Ascending aorta (tissue), 2 donors: ENCODE data around the gene PAX3. TPM values are rescaled to one million over a fixed set of nuclear protein-coding genes. Genes with fewer than 3 reads are reported as not detected.

Source experiments
- DNase-seq, 2 donors: peaks; one replicate each; pipeline ENCODE4 v3.0.0-alpha.2; 2019; ENCODE audit warnings: low spot score in 2 of 2
- H3K27ac ChIP-seq, 2 donors: fragments of 200-600 bp; sonication (generic); one replicate each; pipeline ENCODE4 v1.5.1; 2016 to 2017; ENCODE audit warnings: mild to moderate bottlenecking in 1 of 2
- H3K27me3 ChIP-seq: fragments of 200-600 bp; sonication (generic); one replicate; pipeline ENCODE4 v1.5.1; 2017
- H3K36me3 ChIP-seq, 2 donors: fragments of 200-600 bp; sonication (generic); one replicate each; pipeline ENCODE4 v1.5.1; 2016
- H3K4me1 ChIP-seq, 2 donors: fragments of 200-600 bp; sonication (generic); one replicate each; pipeline ENCODE4 v1.5.1; 2016 to 2017; ENCODE audit warnings: mild to moderate bottlenecking in 1 of 2
- H3K4me3 ChIP-seq, 2 donors: fragments of 200-600 bp; sonication (generic); one replicate each; pipeline ENCODE4 v1.5.1; 2016 to 2017; ENCODE audit warnings: mild to moderate bottlenecking in 1 of 2
- H3K9me3 ChIP-seq, 2 donors: fragments of 200-600 bp; sonication (generic); one replicate each; pipeline ENCODE4 v1.5.1; 2016
- intact Hi-C: fragments of 100-400 bp; cut with DNase I; formaldehyde crosslinking; loops from one replicate; pipeline ENCODE4 v1.15.1; 2023
- total RNA-seq: library from RNA; depleted of rRNA; stranded (reverse); fragments of >200 nt; gene quantifications from one replicate; pipeline ENCODE4 v1.1.0, GENCODE V29; 2016
- TF ChIP-seq, protein P1 (sequence below), 3 experiments: fragments of 200-600 bp in 2 of 3; fragments of 450-650 bp in 1 of 3; sonication (generic) in 2 of 3; IDR thresholded peaks; one replicate each; pipeline ENCODE4 v1.5.1; 2016 to 2019; ENCODE audit warnings: antibody characterized with exemption in 3 of 3, mild to moderate bottlenecking in 1 of 3, moderate library complexity in 1 of 3

Gene PAX3
- total RNA-seq, 1 donor from 2014 or later = not detected

DNA sequence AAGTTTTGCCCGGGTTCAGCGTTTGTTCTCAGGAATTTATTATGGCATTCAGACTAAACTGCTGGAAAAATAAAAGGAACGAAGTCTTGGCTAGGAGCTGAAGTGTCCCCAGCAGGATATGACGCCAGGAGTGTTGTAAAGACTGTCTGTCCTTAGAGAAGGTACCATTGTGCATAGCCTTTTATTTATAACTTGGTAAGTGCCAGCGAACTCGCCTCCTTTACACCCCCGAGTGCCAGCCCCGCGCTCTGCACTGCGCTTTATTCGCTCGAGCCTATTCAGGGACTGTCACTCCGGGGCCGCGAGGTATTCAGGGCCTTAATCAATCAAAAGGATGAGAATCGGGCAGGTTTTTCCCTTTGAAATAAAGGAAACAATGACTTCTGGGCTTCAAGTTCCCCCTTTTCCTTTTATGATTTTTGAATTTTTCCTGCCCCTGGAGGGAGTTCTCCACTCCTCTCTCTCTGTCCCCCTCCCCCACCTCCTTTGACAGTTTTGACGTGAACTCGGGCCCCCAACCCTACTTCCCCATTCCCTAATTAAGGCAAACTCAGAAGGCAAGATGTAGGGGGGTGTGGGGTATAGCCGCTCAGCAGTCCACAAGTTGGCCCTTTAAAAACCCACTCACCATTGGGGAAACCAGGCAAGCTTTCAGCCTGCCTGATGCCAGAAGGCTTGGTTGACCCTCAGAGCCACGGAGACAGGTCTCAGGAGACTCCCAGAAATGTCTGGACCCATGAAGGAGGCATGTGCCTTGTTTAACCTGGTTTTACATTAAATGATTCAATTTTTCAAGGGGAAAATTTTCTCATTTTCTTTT is 1.3 kb upstream of the PAX3 start:
- Histone ChIP-seq H3K27me3 (peaks cover 60% of the 10 kb centered on the region), H3K4me1 (peaks cover 5 to 14% of the 10 kb centered on the region in 2 donors), H3K4me3 (no peak overlapping the region), H3K9me3 (no peaks in the 10 kb centered on the region), H3K36me3 (no peaks in the 10 kb centered on the region), H3K27ac (no peak overlapping the region)
- intact Hi-C loops = no loop called here
- DNase-seq = no peak
- TF ChIP-seq, protein P1, sequence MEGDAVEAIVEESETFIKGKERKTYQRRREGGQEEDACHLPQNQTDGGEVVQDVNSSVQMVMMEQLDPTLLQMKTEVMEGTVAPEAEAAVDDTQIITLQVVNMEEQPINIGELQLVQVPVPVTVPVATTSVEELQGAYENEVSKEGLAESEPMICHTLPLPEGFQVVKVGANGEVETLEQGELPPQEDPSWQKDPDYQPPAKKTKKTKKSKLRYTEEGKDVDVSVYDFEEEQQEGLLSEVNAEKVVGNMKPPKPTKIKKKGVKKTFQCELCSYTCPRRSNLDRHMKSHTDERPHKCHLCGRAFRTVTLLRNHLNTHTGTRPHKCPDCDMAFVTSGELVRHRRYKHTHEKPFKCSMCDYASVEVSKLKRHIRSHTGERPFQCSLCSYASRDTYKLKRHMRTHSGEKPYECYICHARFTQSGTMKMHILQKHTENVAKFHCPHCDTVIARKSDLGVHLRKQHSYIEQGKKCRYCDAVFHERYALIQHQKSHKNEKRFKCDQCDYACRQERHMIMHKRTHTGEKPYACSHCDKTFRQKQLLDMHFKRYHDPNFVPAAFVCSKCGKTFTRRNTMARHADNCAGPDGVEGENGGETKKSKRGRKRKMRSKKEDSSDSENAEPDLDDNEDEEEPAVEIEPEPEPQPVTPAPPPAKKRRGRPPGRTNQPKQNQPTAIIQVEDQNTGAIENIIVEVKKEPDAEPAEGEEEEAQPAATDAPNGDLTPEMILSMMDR (IDR thresholded peaks at IDR 0.05) = no peak

DNA sequence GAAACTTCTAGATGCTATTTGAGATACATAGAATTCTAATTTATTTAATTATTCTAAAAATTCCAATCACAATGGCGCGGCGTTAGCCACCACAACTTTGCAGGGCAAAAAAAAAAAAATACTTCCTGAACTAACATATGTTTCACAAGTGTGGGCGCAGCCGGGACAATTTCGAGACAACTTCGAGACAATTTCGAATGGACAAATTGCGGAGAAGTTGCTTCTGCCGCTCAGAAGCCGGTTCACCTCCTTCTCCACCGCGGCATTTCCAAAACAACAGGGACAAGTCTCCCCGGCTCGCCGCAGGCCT is 842 bp downstream of the PAX3 start:
- no peak for DNase-seq
- H3K4me3 ChIP-seq = peak overlapping the region; percentile 33 to 34
- H3K4me1 ChIP-seq = peaks cover 5 to 18% of the 10 kb centered on the region in 2 donors
- H3K36me3 ChIP-seq = no peaks in the 10 kb centered on the region
- H3K9me3 ChIP-seq = no peaks in the 10 kb centered on the region
- TF ChIP-seq, protein P1 (IDR thresholded peaks at IDR 0.05) = no peak
- intact Hi-C loops = no loop called here
- no peak overlapping the region for H3K27ac ChIP-seq
- peaks cover 50% of the 10 kb centered on the region for H3K27me3 ChIP-seq

DNA sequence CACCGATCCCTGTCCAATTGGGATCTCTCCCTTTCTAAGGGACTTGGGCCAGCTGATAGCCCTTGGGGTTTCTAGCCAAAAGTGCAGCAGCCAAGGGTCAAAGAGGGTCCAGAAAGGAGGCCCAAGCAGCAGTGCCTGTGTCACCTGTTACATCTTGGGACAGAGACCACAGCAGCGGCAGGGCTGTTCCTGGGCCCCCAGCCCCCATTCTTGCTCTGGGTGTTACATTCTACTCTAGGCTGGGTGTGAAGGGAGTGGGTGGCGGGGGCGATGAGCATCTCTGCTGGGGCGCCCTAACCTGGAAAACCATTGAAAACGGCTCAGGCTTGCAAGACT is 1.2 kb downstream of the PAX3 start:
- no peak for DNase-seq
- no peak overlapping the region for H3K27ac ChIP-seq
- H3K36me3 ChIP-seq = no peaks in the 10 kb centered on the region
- H3K4me1 ChIP-seq = peaks cover 5 to 18% of the 10 kb centered on the region in 2 donors
- intact Hi-C loops = no loop called here
- peaks cover 46% of the 10 kb centered on the region for H3K27me3 ChIP-seq
- no peak overlapping the region for H3K4me3 ChIP-seq
- H3K9me3 ChIP-seq = no peaks in the 10 kb centered on the region
- TF ChIP-seq, protein P1 (IDR thresholded peaks at IDR 0.05) = no peak

DNA sequence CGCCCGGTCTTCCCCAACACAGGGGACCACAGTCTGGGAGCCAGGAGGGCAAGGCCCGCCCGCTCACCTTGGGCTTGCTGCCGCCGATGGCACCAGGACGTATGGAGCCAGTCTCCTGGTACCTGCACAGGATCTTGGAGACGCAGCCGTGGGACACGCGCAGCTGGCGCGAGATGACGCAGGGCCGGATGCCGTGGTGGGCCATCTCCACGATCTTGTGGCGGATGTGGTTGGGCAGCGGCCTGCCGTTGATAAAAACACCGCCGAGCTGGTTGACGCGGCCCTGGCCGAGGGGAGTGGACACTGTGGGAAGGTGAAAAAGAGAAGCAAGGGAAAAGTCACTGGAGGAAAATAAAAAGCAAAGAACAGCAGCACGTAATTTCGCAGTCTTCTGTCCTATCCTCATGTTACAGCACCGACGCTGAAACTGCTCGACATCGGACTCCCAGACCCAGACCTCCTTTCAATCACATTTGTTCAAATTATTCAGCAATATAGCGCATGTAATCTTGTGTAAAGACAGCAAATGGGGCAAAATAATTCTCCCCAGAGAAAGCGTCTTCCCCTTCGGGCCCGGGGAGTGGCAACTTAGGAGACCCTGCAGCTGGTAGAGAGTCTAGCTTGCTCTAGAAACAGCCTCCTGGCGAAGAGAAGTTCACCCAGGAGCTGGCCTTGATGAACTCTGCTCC is 1.7 kb downstream of the PAX3 start:
- no peaks in the 10 kb centered on the region for H3K9me3 ChIP-seq
- intact Hi-C loops = no loop called here
- TF ChIP-seq, protein P1 (IDR thresholded peaks at IDR 0.05) = no peak
- H3K27me3 ChIP-seq = peaks cover 41% of the 10 kb centered on the region
- no peak overlapping the region for H3K27ac ChIP-seq
- H3K4me1 ChIP-seq = peaks cover 5 to 18% of the 10 kb centered on the region in 2 donors
- H3K4me3 ChIP-seq = no peak overlapping the region
- no peak for DNase-seq
- no peaks in the 10 kb centered on the region for H3K36me3 ChIP-seq

DNA sequence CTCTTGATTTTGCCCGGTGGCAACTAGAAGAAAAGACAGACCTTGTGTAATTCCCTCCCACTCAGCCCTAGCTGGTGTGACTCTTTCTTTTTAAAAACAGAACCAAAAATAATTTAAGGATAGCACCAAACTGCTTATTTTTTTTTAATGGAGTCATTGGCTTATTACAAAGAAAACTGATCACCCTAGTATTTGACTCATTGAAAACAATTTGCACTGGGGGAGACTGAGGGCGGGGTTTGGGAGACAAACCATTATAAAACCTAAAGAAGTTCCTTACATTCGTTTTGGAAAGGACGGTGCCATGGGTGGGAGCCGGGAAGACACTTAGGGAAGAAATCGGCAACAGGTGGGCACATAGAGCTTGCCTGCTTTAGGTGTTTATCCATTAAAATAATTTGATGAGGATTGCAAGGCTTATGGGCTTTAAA is 2.5 kb downstream of the PAX3 start:
- peaks cover 38% of the 10 kb centered on the region for H3K27me3 ChIP-seq
- no peaks in the 10 kb centered on the region for H3K36me3 ChIP-seq
- peak overlapping the region; percentile 42 to 45 for H3K4me3 ChIP-seq
- no peak overlapping the region for H3K27ac ChIP-seq
- intact Hi-C loops = no loop called here
- H3K9me3 ChIP-seq = no peaks in the 10 kb centered on the region
- TF ChIP-seq, protein P1 (IDR thresholded peaks at IDR 0.05) = no peak
- H3K4me1 ChIP-seq = peaks cover 5 to 18% of the 10 kb centered on the region in 2 donors
- DNase-seq = no peak
